HFF-Myc (cell line): ENCODE measurements around the gene GNG8.

Source experiments
- DNase-seq: peaks from one replicate; pipeline ENCODE4 v3.0.0-alpha.2; 2011; ENCODE audit warnings: low read depth; ENCODE audit errors: extremely low read depth
- H3K4me3 ChIP-seq: replicated peaks from 2 replicates; pipeline ENCODE4 v1.5.1; 2011; ENCODE audit warnings: low read depth, mild to moderate bottlenecking, control low read depth, low read length
- TF ChIP-seq, protein P1 (sequence below): IDR thresholded peaks from 2 replicates; pipeline ENCODE4 v1.5.1; 2012; ENCODE audit warnings: mild to moderate bottlenecking, low read depth, low read length, control low read depth; ENCODE audit errors: missing control alignments

Gene GNG8

DNA sequence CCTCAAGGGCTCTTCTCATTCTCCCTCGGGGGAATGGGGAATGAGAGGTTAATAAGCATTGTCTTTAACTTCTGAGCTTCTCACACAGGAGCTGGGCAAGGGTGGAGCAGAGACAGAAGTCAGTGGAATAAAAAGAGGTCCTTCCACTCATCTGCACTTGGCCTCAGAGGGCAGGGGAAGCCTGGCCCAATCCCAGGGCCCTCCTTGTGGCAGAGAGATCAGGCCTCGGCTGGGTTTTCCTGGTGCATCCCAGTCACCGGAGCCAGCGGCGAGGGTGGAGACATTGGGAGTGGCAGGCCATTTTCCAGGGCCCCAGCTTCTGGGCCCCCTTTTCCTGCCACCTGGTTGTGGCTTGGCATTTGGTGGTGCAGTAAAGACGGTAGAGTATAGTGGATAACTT lies 24.2 kb downstream of the GNG8 start:
- TF ChIP-seq, protein P1, sequence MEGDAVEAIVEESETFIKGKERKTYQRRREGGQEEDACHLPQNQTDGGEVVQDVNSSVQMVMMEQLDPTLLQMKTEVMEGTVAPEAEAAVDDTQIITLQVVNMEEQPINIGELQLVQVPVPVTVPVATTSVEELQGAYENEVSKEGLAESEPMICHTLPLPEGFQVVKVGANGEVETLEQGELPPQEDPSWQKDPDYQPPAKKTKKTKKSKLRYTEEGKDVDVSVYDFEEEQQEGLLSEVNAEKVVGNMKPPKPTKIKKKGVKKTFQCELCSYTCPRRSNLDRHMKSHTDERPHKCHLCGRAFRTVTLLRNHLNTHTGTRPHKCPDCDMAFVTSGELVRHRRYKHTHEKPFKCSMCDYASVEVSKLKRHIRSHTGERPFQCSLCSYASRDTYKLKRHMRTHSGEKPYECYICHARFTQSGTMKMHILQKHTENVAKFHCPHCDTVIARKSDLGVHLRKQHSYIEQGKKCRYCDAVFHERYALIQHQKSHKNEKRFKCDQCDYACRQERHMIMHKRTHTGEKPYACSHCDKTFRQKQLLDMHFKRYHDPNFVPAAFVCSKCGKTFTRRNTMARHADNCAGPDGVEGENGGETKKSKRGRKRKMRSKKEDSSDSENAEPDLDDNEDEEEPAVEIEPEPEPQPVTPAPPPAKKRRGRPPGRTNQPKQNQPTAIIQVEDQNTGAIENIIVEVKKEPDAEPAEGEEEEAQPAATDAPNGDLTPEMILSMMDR: no peak
- no peak for DNase-seq
- no peak overlapping the region for H3K4me3 ChIP-seq

DNA sequence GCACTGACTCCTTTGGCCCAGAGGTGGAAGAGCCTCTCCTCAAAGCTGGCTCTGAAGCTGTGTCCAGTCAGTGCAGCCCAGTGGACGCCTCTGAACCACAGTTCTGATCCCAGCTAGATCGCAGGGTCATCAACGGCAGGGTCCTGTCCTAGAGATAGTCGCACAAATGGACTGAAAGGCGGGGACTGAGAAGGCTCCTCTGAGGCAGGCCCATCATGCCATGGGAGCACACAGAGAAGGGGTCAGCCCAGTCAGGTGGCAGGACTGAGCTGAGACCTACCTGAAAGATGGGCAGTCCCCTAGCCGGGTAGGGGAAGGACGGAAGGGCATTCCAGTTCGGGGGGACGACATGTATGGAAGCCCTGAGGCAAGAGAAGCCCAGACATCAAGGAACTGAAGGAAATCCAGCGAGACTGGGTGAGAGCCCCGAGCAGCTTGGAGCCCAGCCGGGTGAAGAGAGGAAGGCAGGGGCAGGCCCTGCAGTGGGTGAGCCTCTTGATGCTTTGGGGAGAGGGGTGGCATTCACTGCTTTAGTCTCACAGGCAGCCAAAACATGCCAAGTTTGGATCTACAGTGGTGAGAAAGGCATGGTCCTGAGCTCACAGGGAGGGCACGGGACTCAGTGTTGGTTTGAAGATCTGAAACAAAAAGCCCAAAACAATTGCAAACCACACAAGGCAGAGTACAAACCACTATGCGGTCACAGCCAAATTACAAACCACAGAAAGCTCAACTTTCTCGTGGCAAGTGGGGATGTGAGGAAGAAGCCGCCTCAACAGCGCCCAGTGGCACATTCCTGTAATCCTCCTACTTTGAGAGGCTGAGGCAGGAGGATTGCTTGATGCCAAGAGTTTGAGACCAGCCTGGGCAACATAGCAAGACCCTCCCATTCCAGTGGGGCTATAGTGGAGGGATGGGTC lies 24.9 kb downstream of the GNG8 start:
- TF ChIP-seq, protein P1: no peak
- H3K4me3 ChIP-seq: no peak overlapping the region

DNA sequence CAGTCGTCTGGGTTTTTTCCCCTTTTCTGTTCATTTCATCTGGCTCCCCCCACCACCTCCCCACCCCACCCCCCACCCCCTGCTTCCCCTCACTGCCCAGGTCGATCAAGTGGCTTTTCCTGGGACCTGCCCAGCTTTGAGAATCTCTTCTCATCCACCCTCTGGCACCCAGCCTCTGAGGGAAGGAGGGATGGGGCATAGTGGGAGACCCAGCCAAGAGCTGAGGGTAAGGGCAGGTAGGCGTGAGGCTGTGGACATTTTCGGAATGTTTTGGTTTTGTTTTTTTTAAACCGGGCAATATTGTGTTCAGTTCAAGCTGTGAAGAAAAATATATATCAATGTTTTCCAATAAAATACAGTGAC lies 25.6 kb downstream of the GNG8 start:
- H3K4me3 ChIP-seq: no peak overlapping the region
- no peak for DNase-seq
- TF ChIP-seq, protein P1: no peak

More for the DNA sequence above, 24.9 kb downstream of the GNG8 start:
- DNase-seq: no peak

DNA sequence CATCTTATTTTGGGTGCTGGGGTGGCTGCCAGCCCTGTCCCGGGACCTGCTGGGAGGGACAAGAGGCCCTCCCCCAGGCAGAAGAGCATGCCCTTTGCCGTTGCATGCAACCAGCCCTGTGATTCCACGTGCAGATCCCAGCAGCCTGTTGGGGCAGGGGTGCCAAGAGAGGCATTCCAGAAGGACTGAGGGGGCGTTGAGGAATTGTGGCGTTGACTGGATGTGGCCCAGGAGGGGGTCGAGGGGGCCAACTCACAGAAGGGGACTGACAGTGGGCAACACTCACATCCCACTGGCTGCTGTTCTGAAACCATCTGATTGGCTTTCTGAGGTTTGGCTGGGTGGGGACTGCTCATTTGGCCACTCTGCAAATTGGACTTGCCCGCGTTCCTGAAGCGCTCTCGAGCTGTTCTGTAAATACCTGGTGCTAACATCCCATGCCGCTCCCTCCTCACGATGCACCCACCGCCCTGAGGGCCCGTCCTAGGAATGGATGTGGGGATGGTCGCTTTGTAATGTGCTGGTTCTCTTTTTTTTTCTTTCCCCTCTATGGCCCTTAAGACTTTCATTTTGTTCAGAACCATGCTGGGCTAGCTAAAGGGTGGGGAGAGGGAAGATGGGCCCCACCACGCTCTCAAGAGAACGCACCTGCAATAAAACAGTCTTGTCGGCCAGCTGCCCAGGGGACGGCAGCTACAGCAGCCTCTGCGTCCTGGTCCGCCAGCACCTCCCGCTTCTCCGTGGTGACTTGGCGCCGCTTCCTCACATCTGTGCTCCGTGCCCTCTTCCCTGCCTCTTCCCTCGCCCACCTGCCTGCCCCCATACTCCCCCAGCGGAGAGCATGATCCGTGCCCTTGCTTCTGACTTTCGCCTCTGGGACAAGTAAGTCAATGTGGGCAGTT lies 26.2 kb downstream of the GNG8 start:
- TF ChIP-seq, protein P1: no peak
- H3K4me3 ChIP-seq: no peak overlapping the region
- DNase-seq: no peak

DNA sequence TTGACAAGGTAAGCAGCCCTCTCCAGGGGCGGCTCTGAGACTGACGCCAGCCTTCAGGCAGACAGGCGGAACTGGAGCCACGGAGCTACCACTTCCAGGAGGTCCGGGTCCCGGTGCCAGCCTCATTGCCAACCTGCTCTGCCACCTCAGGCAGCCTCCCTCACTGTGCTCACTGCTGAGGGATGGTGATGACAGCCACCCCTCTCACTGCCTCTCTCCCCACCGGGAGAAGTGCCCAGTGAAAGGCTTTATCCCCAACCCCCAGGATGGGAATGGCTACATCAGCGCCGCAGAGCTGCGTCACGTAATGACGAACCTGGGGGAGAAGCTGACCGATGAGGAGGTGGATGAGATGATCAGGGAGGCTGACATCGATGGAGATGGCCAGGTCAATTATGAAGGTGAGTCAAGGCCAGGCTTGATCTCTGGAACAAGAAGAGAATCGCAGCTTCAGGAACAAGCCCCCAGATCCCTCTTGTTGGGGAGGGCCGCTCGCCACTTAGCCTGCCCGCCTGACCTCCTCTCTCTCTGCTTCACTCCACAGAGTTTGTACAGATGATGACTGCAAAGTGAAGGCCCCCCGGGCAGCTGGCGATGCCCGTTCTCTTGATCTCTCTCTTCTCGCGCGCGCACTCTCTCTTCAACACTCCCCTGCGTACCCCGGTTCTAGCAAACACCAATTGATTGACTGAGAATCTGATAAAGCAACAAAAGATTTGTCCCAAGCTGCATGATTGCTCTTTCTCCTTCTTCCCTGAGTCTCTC lies 27.2 kb downstream of the GNG8 start:
- DNase-seq: no peak
- no peak overlapping the region for H3K4me3 ChIP-seq
- TF ChIP-seq, protein P1: no peak

DNA sequence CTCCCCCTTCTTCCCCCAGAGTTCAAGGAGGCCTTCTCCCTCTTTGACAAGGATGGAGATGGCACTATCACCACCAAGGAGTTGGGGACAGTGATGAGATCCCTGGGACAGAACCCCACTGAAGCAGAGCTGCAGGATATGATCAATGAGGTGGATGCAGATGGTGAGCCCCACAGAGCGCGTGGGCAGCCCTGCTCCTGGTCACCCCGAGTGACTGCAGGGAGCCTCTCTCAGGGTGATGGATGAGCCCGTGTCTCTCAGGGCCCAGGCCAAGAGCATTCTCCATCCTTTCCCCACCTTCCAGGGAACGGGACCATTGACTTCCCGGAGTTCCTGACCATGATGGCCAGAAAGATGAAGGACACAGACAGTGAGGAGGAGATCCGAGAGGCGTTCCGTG lies 27.8 kb downstream of the GNG8 start:
- TF ChIP-seq, protein P1: no peak
- H3K4me3 ChIP-seq: no peak overlapping the region
- no peak for DNase-seq
